Upper lobe of left lung (tissue), 4 donors: ENCODE measurements around the gene MITF.

Experiments used
- CTCF ChIP-seq, 6 experiments: fragments of 450-650 bp in 4 of 6; fragments of 200-600 bp in 2 of 6; sonication (generic) in 2 of 6; IDR thresholded peaks; one replicate each; pipeline ENCODE4 v1.5.1; 2016 to 2019; ENCODE audit warnings: antibody characterized with exemption in 6 of 6
- EP300 ChIP-seq, 4 donors: sonication (generic); formaldehyde crosslinking; IDR thresholded peaks; one replicate each; pipeline ENCODE4 v1.5.1; 2017; ENCODE audit warnings: antibody characterized with exemption in 4 of 4, control low read depth in 2 of 4
- POLR2A ChIP-seq, 4 donors: fragments of 450-650 bp; IDR thresholded peaks; one replicate each; pipeline ENCODE4 v1.5.1; 2016 to 2017; ENCODE audit warnings: antibody characterized with exemption in 4 of 4, mild to moderate bottlenecking in 2 of 4
- POLR2AphosphoS5 ChIP-seq, 2 donors: sonication (generic); formaldehyde crosslinking; IDR thresholded peaks; one replicate each; pipeline ENCODE4 v1.5.1; 2017; ENCODE audit warnings: antibody characterized with exemption in 2 of 2

- no peak for TF ChIP-seq CTCF (IDR thresholded peaks at IDR 0.05)
- TF ChIP-seq POLR2AphosphoS5 (IDR thresholded peaks at IDR 0.05), result no peak
- TF ChIP-seq POLR2A (IDR thresholded peaks at IDR 0.05), result no peak
- TF ChIP-seq EP300 (IDR thresholded peaks at IDR 0.05), result no peak
Measured at GRCh38 chr3:69776920-69777581, 37.8 kb downstream of the MITF start.
